ENCODE measurements around the gene ZGLP1. TPM values are rescaled to one million over a fixed set of nuclear protein-coding genes. Genes with fewer than 3 reads are reported as not detected.

ZGLP1 gene
- total and polyA plus RNA-seq, 2 of the 13 experiments (the other 11 are each of a cell fraction or from before 2014, with no cell fraction given) = 2.4 to 3.0 TPM

DNA sequence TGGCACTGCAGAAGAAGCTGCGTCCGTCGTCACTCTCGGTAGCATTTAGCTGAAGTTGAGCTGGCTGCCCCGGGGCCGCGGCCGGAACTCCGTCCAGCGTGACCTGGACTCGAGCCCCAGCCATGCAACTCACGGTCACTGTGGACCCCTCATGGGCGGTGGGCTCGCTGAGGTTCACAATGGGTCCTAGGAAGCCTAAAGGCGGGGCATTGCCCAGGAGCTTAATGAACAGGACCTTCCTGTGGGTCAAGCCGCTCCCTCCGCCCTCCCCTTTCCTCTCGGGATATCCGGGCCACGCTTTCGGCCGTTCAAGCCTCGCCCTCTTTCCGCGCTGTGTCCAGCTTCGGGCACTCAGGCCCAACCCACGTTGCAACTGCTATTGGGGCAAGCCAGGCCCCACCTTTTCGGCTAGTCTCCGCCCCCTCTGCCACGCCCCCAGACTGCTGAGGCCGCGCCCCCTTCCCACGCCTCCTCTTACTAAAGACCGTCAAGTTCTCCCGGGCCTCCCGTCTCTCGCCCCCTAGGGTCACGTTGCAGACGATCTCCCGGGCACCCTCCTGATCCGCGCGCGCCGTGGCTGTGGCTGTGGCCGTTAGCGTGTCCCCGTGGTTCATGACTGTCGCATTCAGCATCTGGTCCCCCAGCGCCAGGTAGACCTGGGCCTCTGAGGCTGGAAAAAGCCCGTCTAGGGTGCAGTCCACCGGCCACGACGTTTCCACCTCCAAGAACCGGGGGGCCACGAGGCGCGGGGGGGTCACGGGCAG lies 25.2 kb upstream of the ZGLP1 start (continued):
- TF ChIP-seq, protein P1, sequence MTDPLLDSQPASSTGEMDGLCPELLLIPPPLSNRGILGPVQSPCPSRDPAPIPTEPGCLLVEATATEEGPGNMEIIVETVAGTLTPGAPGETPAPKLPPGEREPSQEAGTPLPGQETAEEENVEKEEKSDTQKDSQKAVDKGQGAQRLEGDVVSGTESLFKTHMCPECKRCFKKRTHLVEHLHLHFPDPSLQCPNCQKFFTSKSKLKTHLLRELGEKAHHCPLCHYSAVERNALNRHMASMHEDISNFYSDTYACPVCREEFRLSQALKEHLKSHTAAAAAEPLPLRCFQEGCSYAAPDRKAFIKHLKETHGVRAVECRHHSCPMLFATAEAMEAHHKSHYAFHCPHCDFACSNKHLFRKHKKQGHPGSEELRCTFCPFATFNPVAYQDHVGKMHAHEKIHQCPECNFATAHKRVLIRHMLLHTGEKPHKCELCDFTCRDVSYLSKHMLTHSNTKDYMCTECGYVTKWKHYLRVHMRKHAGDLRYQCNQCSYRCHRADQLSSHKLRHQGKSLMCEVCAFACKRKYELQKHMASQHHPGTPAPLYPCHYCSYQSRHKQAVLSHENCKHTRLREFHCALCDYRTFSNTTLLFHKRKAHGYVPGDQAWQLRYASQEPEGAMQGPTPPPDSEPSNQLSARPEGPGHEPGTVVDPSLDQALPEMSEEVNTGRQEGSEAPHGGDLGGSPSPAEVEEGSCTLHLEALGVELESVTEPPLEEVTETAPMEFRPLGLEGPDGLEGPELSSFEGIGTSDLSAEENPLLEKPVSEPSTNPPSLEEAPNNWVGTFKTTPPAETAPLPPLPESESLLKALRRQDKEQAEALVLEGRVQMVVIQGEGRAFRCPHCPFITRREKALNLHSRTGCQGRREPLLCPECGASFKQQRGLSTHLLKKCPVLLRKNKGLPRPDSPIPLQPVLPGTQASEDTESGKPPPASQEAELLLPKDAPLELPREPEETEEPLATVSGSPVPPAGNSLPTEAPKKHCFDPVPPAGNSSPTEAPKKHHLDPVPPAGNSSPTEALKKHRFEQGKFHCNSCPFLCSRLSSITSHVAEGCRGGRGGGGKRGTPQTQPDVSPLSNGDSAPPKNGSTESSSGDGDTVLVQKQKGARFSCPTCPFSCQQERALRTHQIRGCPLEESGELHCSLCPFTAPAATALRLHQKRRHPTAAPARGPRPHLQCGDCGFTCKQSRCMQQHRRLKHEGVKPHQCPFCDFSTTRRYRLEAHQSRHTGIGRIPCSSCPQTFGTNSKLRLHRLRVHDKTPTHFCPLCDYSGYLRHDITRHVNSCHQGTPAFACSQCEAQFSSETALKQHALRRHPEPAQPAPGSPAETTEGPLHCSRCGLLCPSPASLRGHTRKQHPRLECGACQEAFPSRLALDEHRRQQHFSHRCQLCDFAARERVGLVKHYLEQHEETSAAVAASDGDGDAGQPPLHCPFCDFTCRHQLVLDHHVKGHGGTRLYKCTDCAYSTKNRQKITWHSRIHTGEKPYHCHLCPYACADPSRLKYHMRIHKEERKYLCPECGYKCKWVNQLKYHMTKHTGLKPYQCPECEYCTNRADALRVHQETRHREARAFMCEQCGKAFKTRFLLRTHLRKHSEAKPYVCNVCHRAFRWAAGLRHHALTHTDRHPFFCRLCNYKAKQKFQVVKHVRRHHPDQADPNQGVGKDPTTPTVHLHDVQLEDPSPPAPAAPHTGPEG (CRISPR knock-in tag; IDR thresholded peaks at IDR 0.05) = no peak
- TF ChIP-seq KLF11 (CRISPR knock-in tag; IDR thresholded peaks at IDR 0.05) (no peak), SMC3 (IDR thresholded peaks at IDR 0.05; ENCODE audit: low read length) (no peak), AGO2 (optimal IDR thresholded peaks at IDR 0.05; ENCODE audit: low read depth, low read length) (peak; percentile 43), HNRNPL (IDR thresholded peaks at IDR 0.05; ENCODE audit: low read depth, low read length) (no peak), ZIK1 (CRISPR knock-in tag; IDR thresholded peaks at IDR 0.05; ENCODE audit: borderline replicate concordance, low read depth) (peak; percentile 34; the same call in 1 of the 2 replicates), ZNF282 (IDR thresholded peaks at IDR 0.05; ENCODE audit: partially characterized antibody) (no peak), HDAC1 (CRISPR knock-in tag; IDR thresholded peaks at IDR 0.05) (no peak; the same call in 1 of the 2 replicates), ZNF232 (CRISPR knock-in tag; IDR thresholded peaks at IDR 0.05; ENCODE audit: borderline replicate concordance) (no peak; the same call in 1 of the 2 replicates), CCDC6 (CRISPR knock-in tag; IDR thresholded peaks at IDR 0.05) (0 out of 2 replicates have a peak, but pooled peaks have one; percentile 17), HOXD1 (CRISPR knock-in tag; IDR thresholded peaks at IDR 0.05) (no peak)
- TF ChIP-seq, protein P2, sequence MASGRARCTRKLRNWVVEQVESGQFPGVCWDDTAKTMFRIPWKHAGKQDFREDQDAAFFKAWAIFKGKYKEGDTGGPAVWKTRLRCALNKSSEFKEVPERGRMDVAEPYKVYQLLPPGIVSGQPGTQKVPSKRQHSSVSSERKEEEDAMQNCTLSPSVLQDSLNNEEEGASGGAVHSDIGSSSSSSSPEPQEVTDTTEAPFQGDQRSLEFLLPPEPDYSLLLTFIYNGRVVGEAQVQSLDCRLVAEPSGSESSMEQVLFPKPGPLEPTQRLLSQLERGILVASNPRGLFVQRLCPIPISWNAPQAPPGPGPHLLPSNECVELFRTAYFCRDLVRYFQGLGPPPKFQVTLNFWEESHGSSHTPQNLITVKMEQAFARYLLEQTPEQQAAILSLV (CRISPR knock-in tag; IDR thresholded peaks at IDR 0.05; ENCODE audit: borderline replicate concordance) = peak; percentile 39; the same call in 1 of the 2 replicates
- TF ChIP-seq, protein P3, sequence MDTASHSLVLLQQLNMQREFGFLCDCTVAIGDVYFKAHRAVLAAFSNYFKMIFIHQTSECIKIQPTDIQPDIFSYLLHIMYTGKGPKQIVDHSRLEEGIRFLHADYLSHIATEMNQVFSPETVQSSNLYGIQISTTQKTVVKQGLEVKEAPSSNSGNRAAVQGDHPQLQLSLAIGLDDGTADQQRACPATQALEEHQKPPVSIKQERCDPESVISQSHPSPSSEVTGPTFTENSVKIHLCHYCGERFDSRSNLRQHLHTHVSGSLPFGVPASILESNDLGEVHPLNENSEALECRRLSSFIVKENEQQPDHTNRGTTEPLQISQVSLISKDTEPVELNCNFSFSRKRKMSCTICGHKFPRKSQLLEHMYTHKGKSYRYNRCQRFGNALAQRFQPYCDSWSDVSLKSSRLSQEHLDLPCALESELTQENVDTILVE (CRISPR knock-in tag; IDR thresholded peaks at IDR 0.05) = peak; percentile 31; the same call in 1 of the 2 replicates
- TF ChIP-seq, protein P4, sequence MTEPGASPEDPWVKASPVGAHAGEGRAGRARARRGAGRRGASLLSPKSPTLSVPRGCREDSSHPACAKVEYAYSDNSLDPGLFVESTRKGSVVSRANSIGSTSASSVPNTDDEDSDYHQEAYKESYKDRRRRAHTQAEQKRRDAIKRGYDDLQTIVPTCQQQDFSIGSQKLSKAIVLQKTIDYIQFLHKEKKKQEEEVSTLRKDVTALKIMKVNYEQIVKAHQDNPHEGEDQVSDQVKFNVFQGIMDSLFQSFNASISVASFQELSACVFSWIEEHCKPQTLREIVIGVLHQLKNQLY (CRISPR knock-in tag; IDR thresholded peaks at IDR 0.05) = 0 out of 2 replicates have a peak, but pooled peaks have one; percentile 39
- TF ChIP-seq, protein P5, sequence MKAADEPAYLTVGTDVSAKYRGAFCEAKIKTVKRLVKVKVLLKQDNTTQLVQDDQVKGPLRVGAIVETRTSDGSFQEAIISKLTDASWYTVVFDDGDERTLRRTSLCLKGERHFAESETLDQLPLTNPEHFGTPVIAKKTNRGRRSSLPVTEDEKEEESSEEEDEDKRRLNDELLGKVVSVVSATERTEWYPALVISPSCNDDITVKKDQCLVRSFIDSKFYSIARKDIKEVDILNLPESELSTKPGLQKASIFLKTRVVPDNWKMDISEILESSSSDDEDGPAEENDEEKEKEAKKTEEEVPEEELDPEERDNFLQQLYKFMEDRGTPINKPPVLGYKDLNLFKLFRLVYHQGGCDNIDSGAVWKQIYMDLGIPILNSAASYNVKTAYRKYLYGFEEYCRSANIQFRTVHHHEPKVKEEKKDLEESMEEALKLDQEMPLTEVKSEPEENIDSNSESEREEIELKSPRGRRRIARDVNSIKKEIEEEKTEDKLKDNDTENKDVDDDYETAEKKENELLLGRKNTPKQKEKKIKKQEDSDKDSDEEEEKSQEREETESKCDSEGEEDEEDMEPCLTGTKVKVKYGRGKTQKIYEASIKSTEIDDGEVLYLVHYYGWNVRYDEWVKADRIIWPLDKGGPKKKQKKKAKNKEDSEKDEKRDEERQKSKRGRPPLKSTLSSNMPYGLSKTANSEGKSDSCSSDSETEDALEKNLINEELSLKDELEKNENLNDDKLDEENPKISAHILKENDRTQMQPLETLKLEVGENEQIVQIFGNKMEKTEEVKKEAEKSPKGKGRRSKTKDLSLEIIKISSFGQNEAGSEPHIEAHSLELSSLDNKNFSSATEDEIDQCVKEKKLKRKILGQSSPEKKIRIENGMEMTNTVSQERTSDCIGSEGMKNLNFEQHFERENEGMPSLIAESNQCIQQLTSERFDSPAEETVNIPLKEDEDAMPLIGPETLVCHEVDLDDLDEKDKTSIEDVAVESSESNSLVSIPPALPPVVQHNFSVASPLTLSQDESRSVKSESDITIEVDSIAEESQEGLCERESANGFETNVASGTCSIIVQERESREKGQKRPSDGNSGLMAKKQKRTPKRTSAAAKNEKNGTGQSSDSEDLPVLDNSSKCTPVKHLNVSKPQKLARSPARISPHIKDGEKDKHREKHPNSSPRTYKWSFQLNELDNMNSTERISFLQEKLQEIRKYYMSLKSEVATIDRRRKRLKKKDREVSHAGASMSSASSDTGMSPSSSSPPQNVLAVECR (CRISPR knock-in tag; IDR thresholded peaks at IDR 0.05; ENCODE audit: borderline replicate concordance) = peak; percentile 88

Measured in HepG2 (cell line).